Activated CD8-positive, alpha-beta memory T cell treated with anti-CD3 and anti-CD28 coated beads, Interleukin-2, amount 10 ng/mL, durations not matched to agents 7 days and 5 days (primary cell): Measurements from ENCODE around the gene RPS6KA2. TPM values are rescaled to one million over a fixed set of nuclear protein-coding genes. Genes with fewer than 3 reads are reported as not detected.

Experiments used
- ATAC-seq: fragments of 150-1000 bp; cut with Tn5 transposase; one replicate; pipeline ENCODE4 v1.10.0; 2021; ENCODE audit warnings: moderate library complexity
- CTCF ChIA-PET: fragments of 350-600 bp; sonication (Branson Sonifier 250); formaldehyde crosslinking; loops from one replicate; lab custom pipeline; 2021; ENCODE audit warnings: antibody characterized with exemption; lab: Charles Lee
- DNase-seq: peaks from one replicate; pipeline ENCODE4 v3.0.0-alpha.2; 2020
- H3K27ac Mint-ChIP-seq: one replicate; pipeline ENCODE4 v1.8.0; 2021; ENCODE audit warnings: mild to moderate bottlenecking, mixed read lengths
- H3K27me3 Mint-ChIP-seq: one replicate; pipeline ENCODE4 v1.8.0; 2021; ENCODE audit warnings: mixed read lengths
- H3K36me3 Mint-ChIP-seq: one replicate; pipeline ENCODE4 v1.8.0; 2021; ENCODE audit warnings: mild to moderate bottlenecking, mixed read lengths
- H3K4me1 Mint-ChIP-seq: one replicate; pipeline ENCODE4 v1.8.0; 2021; ENCODE audit warnings: mixed read lengths
- H3K4me3 Mint-ChIP-seq: one replicate; pipeline ENCODE4 v1.8.0; 2021; ENCODE audit warnings: mild to moderate bottlenecking, moderate library complexity, mixed read lengths
- H3K9me3 Mint-ChIP-seq: one replicate; pipeline ENCODE4 v1.8.0; 2022; ENCODE audit warnings: low read depth, mixed read lengths
- total RNA-seq, 2 experiments: library from RNA; stranded (reverse); gene quantifications; one replicate each; pipeline ENCODE4 v1.2.3, GENCODE V29; 2021

The RPS6KA2 gene
- total RNA-seq, 2 experiments from 2014 or later: 4.5 to 5.4 TPM

- DNase-seq (peak; percentile 28), ATAC-seq (no peak)
- CTCF ChIA-PET: no interaction called here
- H3K4me1 Mint-ChIP-seq: no peaks in the 10 kb centered on the region
- no peaks in the 10 kb centered on the region for H3K27me3 Mint-ChIP-seq
- no peak overlapping the region for H3K4me3 Mint-ChIP-seq
- no peaks in the 10 kb centered on the region for H3K9me3 Mint-ChIP-seq
- no peaks in the 10 kb centered on the region for H3K36me3 Mint-ChIP-seq
- no peak overlapping the region for H3K27ac Mint-ChIP-seq
These were observed 30.1 kb downstream of the RPS6KA2 start for GRCh38 chr6:166596776-166597507.

GRCh38 chr6:166595949-166596348, 31.1 kb downstream of the RPS6KA2 start:
- ATAC-seq (no peak), DNase-seq (peak; percentile 22)
- no peaks in the 10 kb centered on the region for H3K27me3 Mint-ChIP-seq
- no peak overlapping the region for H3K27ac Mint-ChIP-seq
- no peaks in the 10 kb centered on the region for H3K4me1 Mint-ChIP-seq
- H3K4me3 Mint-ChIP-seq: no peak overlapping the region
- CTCF ChIA-PET: no interaction called here
- H3K9me3 Mint-ChIP-seq: no peaks in the 10 kb centered on the region
- no peaks in the 10 kb centered on the region for H3K36me3 Mint-ChIP-seq

- H3K27ac Mint-ChIP-seq: no peak overlapping the region
- no peak overlapping the region for H3K4me3 Mint-ChIP-seq
- DNase-seq (peak; percentile 11), ATAC-seq (no peak)
- H3K9me3 Mint-ChIP-seq: no peaks in the 10 kb centered on the region
- H3K36me3 Mint-ChIP-seq: no peaks in the 10 kb centered on the region
- no peaks in the 10 kb centered on the region for H3K27me3 Mint-ChIP-seq
- no peaks in the 10 kb centered on the region for H3K4me1 Mint-ChIP-seq
- CTCF ChIA-PET: no interaction called here
These were observed 31.8 kb downstream of the RPS6KA2 start for GRCh38 chr6:166595061-166595780.

GRCh38 chr6:166592821-166593220, 34.2 kb downstream of the RPS6KA2 start:
- Mint-ChIP-seq H3K9me3 (no peaks in the 10 kb centered on the region), H3K4me1 (peaks cover 13% of the 10 kb centered on the region), H3K27ac (no peak overlapping the region), H3K36me3 (no peaks in the 10 kb centered on the region), H3K27me3 (no peaks in the 10 kb centered on the region), H3K4me3 (no peak overlapping the region)
- ATAC-seq (no peak), DNase-seq (peak; percentile 29)
- CTCF ChIA-PET: no interaction called here

GRCh38 chr6:166591961-166592520, 35.0 kb downstream of the RPS6KA2 start:
- CTCF ChIA-PET: no interaction called here
- no peaks in the 10 kb centered on the region for H3K27me3 Mint-ChIP-seq
- H3K4me3 Mint-ChIP-seq: no peak overlapping the region
- peaks cover 18% of the 10 kb centered on the region for H3K4me1 Mint-ChIP-seq
- ATAC-seq (no peak), DNase-seq (peak; percentile 5)
- H3K27ac Mint-ChIP-seq: no peak overlapping the region
- no peaks in the 10 kb centered on the region for H3K9me3 Mint-ChIP-seq
- H3K36me3 Mint-ChIP-seq: no peaks in the 10 kb centered on the region

- ATAC-seq (no peak), DNase-seq (peak; percentile 16)
- CTCF ChIA-PET: no interaction called here
- H3K27me3 Mint-ChIP-seq: no peaks in the 10 kb centered on the region
- no peak overlapping the region for H3K27ac Mint-ChIP-seq
- peaks cover 18% of the 10 kb centered on the region for H3K4me1 Mint-ChIP-seq
- H3K4me3 Mint-ChIP-seq: no peak overlapping the region
- no peaks in the 10 kb centered on the region for H3K9me3 Mint-ChIP-seq
- H3K36me3 Mint-ChIP-seq: no peaks in the 10 kb centered on the region
These were observed 36.0 kb downstream of the RPS6KA2 start for GRCh38 chr6:166591026-166591425.

- Mint-ChIP-seq H3K9me3 (no peaks in the 10 kb centered on the region), H3K4me1 (peaks cover 18% of the 10 kb centered on the region), H3K4me3 (no peak overlapping the region), H3K36me3 (no peaks in the 10 kb centered on the region), H3K27ac (no peak overlapping the region), H3K27me3 (no peaks in the 10 kb centered on the region)
- ATAC-seq (no peak), DNase-seq (peak; percentile 21)
- CTCF ChIA-PET: no interaction called here
These were observed 37.1 kb downstream of the RPS6KA2 start for GRCh38 chr6:166589786-166590574.

GRCh38 chr6:166589337-166589731, 37.7 kb downstream of the RPS6KA2 start:
- no peak for DNase-seq
- Mint-ChIP-seq H3K4me3 (no peak overlapping the region), H3K27ac (no peak overlapping the region), H3K36me3 (no peaks in the 10 kb centered on the region), H3K4me1 (peaks cover 18% of the 10 kb centered on the region), H3K27me3 (no peaks in the 10 kb centered on the region), H3K9me3 (no peaks in the 10 kb centered on the region)
- ATAC-seq: no peak
- CTCF ChIA-PET: no interaction called here

GRCh38 chr6:166588691-166589336, 38.2 kb downstream of the RPS6KA2 start:
- no peaks in the 10 kb centered on the region for H3K36me3 Mint-ChIP-seq
- H3K27ac Mint-ChIP-seq: no peak overlapping the region
- DNase-seq (peak; percentile 35), ATAC-seq (no peak)
- CTCF ChIA-PET: no interaction called here
- peaks cover 18% of the 10 kb centered on the region for H3K4me1 Mint-ChIP-seq
- no peak overlapping the region for H3K4me3 Mint-ChIP-seq
- H3K27me3 Mint-ChIP-seq: no peaks in the 10 kb centered on the region
- no peaks in the 10 kb centered on the region for H3K9me3 Mint-ChIP-seq

GRCh38 chr6:166587631-166588413, 39.2 kb downstream of the RPS6KA2 start:
- CTCF ChIA-PET: no interaction called here

GRCh38 chr6:166586424-166587156, 40.5 kb downstream of the RPS6KA2 start, which contains the start of gene RAMACL:
RAMACL (minus strand) TSS chr6:166586678; CDS start chr6:166586477, 201 bp downstream.
- peak; percentile 61 for DNase-seq
- no peaks in the 10 kb centered on the region for H3K36me3 Mint-ChIP-seq
- peak; percentile 95 for ATAC-seq

More at GRCh38 chr6:166587631-166588413, 39.2 kb downstream of the RPS6KA2 start:
- ATAC-seq (no peak), DNase-seq (peak; percentile 34)
- no peak overlapping the region for H3K27ac Mint-ChIP-seq
- no peaks in the 10 kb centered on the region for H3K27me3 Mint-ChIP-seq
- H3K36me3 Mint-ChIP-seq: no peaks in the 10 kb centered on the region
- H3K4me1 Mint-ChIP-seq: peaks cover 18% of the 10 kb centered on the region
- no peak overlapping the region for H3K4me3 Mint-ChIP-seq
- no peaks in the 10 kb centered on the region for H3K9me3 Mint-ChIP-seq

More at GRCh38 chr6:166586424-166587156, 40.5 kb downstream of the RPS6KA2 start, which contains the start of gene RAMACL:
- Mint-ChIP-seq H3K27me3 (no peaks in the 10 kb centered on the region), H3K9me3 (no peaks in the 10 kb centered on the region), H3K27ac (no peak within 1 kb of the TSS), H3K4me3 (no peak within 1 kb of the TSS), H3K4me1 (peaks cover 18% of the 10 kb centered on the region)
- CTCF ChIA-PET: no interaction called here
